K562 (cell line): Measurements from ENCODE around the gene TRIP6. TPM values are rescaled to one million over a fixed set of nuclear protein-coding genes. Genes with fewer than 3 reads are reported as not detected.

Experiments
- ESRRB ChIP-seq: fragments of 250-450 bp; sonication (Bioruptor Pico); IDR thresholded peaks from 2 replicates; pipeline ENCODE4 v1.5.0; 2020; ENCODE audit warnings: mild to moderate bottlenecking, moderate library complexity, borderline replicate concordance
- FOXO4 ChIP-seq: fragments of 450-650 bp; formaldehyde crosslinking; IDR thresholded peaks from 2 replicates; pipeline ENCODE4 v1.4.0; 2020; ENCODE audit warnings: mild to moderate bottlenecking, moderate library complexity
- JUND ChIP-seq, 2 experiments: IDR thresholded peaks; 2 replicates in 1 of 2; 3 replicates in 1 of 2; pipeline ENCODE4 v1.6.1; 2011; ENCODE audit warnings: borderline replicate concordance in 2 of 2, low read depth in 2 of 2, low read length in 2 of 2, improper control_type of control experiment in 1 of 2, missing biosample characterization in 1 of 2, missing genetic modification characterization in 1 of 2, missing genetic modification reagents in 1 of 2
- MGA ChIP-seq: fragments of 450-650 bp; IDR thresholded peaks from 2 replicates; pipeline ENCODE4 v1.6.1; 2016; ENCODE audit warnings: mild to moderate bottlenecking, moderate library complexity
- RBBP5 ChIP-seq: fragments of 200-600 bp; sonication (generic); IDR thresholded peaks from 2 replicates; pipeline ENCODE4 v1.6.1; 2012; ENCODE audit warnings: borderline replicate concordance, mild to moderate bottlenecking, low read length, control low read depth, inconsistent platforms; ENCODE audit not compliant: insufficient read depth, poor library complexity, severe bottlenecking
- THRB ChIP-seq: fragments of 450-650 bp; formaldehyde crosslinking; conservative IDR thresholded peaks from 2 replicates; pipeline ENCODE4 v1.4.0; 2022; ENCODE audit warnings: mild to moderate bottlenecking, missing genetic modification characterization
- ZSCAN29 ChIP-seq: fragments of 450-650 bp; IDR thresholded peaks from 2 replicates; pipeline ENCODE4 v1.6.1; 2017
- polyA plus RNA-seq, 8 experiments: library from polyadenylated mRNA; depleted of rRNA in 4 of 8; stranded (reverse) in 5 of 8; unstranded in 3 of 8; fragments of >200 nt; fragmentation: Nextera tagmentation in 2 of 8; fragmentation: Illumina TruSeq in 1 of 8; extraction: Ambion mirVana in 2 of 8; extraction: Trizol in 1 of 8; gene quantifications; 2 replicates each; pipeline versions ENCODE4 v1.2.1 to v1.2.3, GENCODE V29; 2011 to 2014; ENCODE audit warnings: inconsistent platforms in 1 of 8, missing spikeins in 1 of 8
- total RNA-seq, 7 experiments: library from RNA; depleted of rRNA in 6 of 7; stranded (reverse); fragments of >200 nt in 6 of 7; fragmentation: Illumina TruSeq in 2 of 7; extraction: Trizol in 2 of 7; gene quantifications; 2 replicates each; pipeline versions ENCODE4 v1.2.1 to v1.2.3, GENCODE V29; 2011 to 2021; ENCODE audit warnings: low replicate concordance in 1 of 7

TRIP6 gene
- total and polyA plus RNA-seq, 9 of the 15 experiments (the other 6 are each of a cell fraction or from before 2014, with no cell fraction given): 5.9 to 141 (median 54.0) TPM

GRCh38 chr7:100852048-100852872, 14.9 kb upstream of the TRIP6 start, which contains the start of gene SLC12A9 (continued):
- no peak for TF ChIP-seq FOXO4
- TF ChIP-seq ZSCAN29: no peak
- TF ChIP-seq JUND (IDR thresholded peaks at IDR 0.05; ENCODE audit: borderline replicate concordance, low read depth, low read length): peak; percentile 40; the same call in 1 of the 2 replicates
- no peak; the same call in 2 of the 3 replicates for TF ChIP-seq JUND (tag; IDR thresholded peaks at IDR 0.05; ENCODE audit: borderline replicate concordance, low read depth, low read length)
- no peak for TF ChIP-seq ESRRB (CRISPR knock-in tag)
- TF ChIP-seq MGA: peak; percentile 93
- TF ChIP-seq THRB (CRISPR knock-in tag): peak; percentile 62; the same call in 1 of the 2 replicates
- peak; percentile 23 for TF ChIP-seq RBBP5
